DMS153 treated with DMSO at 0.1 percent for 48 hours (cell line): Measurements from ENCODE around the gene NDUFS2.

Source experiments
- DNase-seq: peaks from one replicate; lab custom pipeline; 2025; ENCODE audit not compliant: unreplicated experiment; lab: John Stamatoyannopoulos, UW

Gene NDUFS2

GRCh38 chr1:161201836-161202712 lies at the start of gene NDUFS2:
Gene NDUFS2 (plus strand): TSS chr1:161202367. CDS start chr1:161202386, 19 bp downstream.
- peak; percentile 100 for DNase-seq

GRCh38 chr1:161153176-161153575 lies 49.0 kb upstream of the NDUFS2 start:
- DNase-seq, result no peak

GRCh38 chr1:161153682-161154337 lies 48.4 kb upstream of the NDUFS2 start, which contains the start of gene UFC1:
Gene UFC1 (plus strand): TSS chr1:161153978. CDS start chr1:161153998, 20 bp downstream.
- peak; percentile 92 for DNase-seq

- DNase-seq, result no peak
Observed at GRCh38 chr1:161157867-161158266, 44.3 kb upstream of the NDUFS2 start.

GRCh38 chr1:161158316-161159010 lies 43.7 kb upstream of the NDUFS2 start:
- DNase-seq, result no peak

GRCh38 chr1:161159087-161159912 lies 42.9 kb upstream of the NDUFS2 start, which contains the start of gene USP21:
Gene USP21 (plus strand): TSS chr1:161159500. CDS start chr1:161160641, 1,141 bp downstream.
- DNase-seq, result peak; percentile 96

- DNase-seq, result no peak
Observed at GRCh38 chr1:161159913-161160243, 42.3 kb upstream of the NDUFS2 start.

GRCh38 chr1:161160671-161161145 lies 41.5 kb upstream of the NDUFS2 start:
- DNase-seq, result no peak

GRCh38 chr1:161161652-161162051 lies 40.5 kb upstream of the NDUFS2 start:
- no peak for DNase-seq

GRCh38 chr1:161162052-161162451 lies 40.1 kb upstream of the NDUFS2 start:
- DNase-seq, result no peak

GRCh38 chr1:161162806-161163205 lies 39.4 kb upstream of the NDUFS2 start:
- DNase-seq, result no peak

- DNase-seq, result no peak
Observed at GRCh38 chr1:161163793-161164192, 38.4 kb upstream of the NDUFS2 start.

GRCh38 chr1:161164901-161165610 lies 37.1 kb upstream of the NDUFS2 start:
- no peak for DNase-seq

- DNase-seq, result peak; percentile 100
Observed at GRCh38 chr1:161165742-161166668, 36.2 kb upstream of the NDUFS2 start, which contains the start of gene PPOX. Gene PPOX (plus strand): TSS chr1:161166426. CDS start chr1:161166848, 422 bp downstream.

GRCh38 chr1:161166669-161167548 lies 35.3 kb upstream of the NDUFS2 start:
- no peak for DNase-seq

GRCh38 chr1:161168906-161169305 lies 33.3 kb upstream of the NDUFS2 start:
- no peak for DNase-seq

- no peak for DNase-seq
Observed at GRCh38 chr1:161171191-161171590, 31.0 kb upstream of the NDUFS2 start.

GRCh38 chr1:161171696-161172095 lies 30.5 kb upstream of the NDUFS2 start:
- no peak for DNase-seq
